ENCODE results near the gene PPFIA1.

The PPFIA1 gene

GRCh38 chr11:70241709-70242108, 28.8 kb upstream of the PPFIA1 start:
- Histone ChIP-seq H3K36me3 (replicated peaks; ENCODE audit: low read depth, low read length) (no peaks in the 10 kb centered on the region), H3K9me3 (ENCODE audit: insufficient read depth, low read length) (no peaks in the 10 kb centered on the region)

DNA sequence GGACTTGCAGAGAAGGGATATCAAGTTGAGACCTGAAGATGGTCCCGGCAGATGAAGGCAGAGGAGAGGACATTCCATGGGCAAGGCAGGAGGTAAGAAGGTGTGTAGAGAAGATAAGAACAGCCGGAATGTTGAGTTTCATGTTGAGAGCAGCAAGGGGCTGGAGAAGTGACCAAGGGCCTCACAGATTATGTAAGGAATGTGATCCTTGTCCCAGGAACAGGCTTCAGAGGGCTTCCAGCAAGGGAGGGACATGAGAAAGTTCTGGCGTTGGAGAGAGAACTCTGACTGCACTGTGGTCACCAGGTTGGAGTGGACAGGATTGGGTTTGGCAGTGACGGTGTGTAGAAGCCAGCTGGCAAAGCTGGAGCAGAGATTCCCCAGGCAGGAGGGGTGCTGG, 27.6 kb upstream of the PPFIA1 start:
- Histone ChIP-seq H3K9me3 (ENCODE audit: insufficient read depth, low read length) (no peaks in the 10 kb centered on the region), H2AFZ (ENCODE audit: low read depth, low read length) (no peak overlapping the region), H3K4me2 (ENCODE audit: low read length) (no peak overlapping the region), H3K9ac (ENCODE audit: low read length) (no peak overlapping the region), H3K27ac (ENCODE audit: low read length) (no peak overlapping the region), H3K4me1 (ENCODE audit: low read length) (no peaks in the 10 kb centered on the region), H3K79me2 (ENCODE audit: low read length) (no peaks in the 10 kb centered on the region), H3K36me3 (replicated peaks; ENCODE audit: low read depth, low read length) (no peaks in the 10 kb centered on the region), H3K27me3 (ENCODE audit: low read depth, low read length) (no peaks in the 10 kb centered on the region; the same call in 1 of the 2 replicates), H3K4me3 (ENCODE audit: low read length) (no peak overlapping the region), H4K20me1 (ENCODE audit: insufficient read depth, low read length) (no peaks in the 10 kb centered on the region)
- TF ChIP-seq, protein P1, sequence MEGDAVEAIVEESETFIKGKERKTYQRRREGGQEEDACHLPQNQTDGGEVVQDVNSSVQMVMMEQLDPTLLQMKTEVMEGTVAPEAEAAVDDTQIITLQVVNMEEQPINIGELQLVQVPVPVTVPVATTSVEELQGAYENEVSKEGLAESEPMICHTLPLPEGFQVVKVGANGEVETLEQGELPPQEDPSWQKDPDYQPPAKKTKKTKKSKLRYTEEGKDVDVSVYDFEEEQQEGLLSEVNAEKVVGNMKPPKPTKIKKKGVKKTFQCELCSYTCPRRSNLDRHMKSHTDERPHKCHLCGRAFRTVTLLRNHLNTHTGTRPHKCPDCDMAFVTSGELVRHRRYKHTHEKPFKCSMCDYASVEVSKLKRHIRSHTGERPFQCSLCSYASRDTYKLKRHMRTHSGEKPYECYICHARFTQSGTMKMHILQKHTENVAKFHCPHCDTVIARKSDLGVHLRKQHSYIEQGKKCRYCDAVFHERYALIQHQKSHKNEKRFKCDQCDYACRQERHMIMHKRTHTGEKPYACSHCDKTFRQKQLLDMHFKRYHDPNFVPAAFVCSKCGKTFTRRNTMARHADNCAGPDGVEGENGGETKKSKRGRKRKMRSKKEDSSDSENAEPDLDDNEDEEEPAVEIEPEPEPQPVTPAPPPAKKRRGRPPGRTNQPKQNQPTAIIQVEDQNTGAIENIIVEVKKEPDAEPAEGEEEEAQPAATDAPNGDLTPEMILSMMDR (IDR thresholded peaks at IDR 0.05; ENCODE audit: low read depth, low read length): no peak

More at GRCh38 chr11:70241709-70242108, 28.8 kb upstream of the PPFIA1 start:
- Histone ChIP-seq H3K27me3 (ENCODE audit: low read depth, low read length) (no peaks in the 10 kb centered on the region; the same call in 1 of the 2 replicates), H3K9ac (ENCODE audit: low read length) (no peak overlapping the region), H3K4me2 (ENCODE audit: low read length) (no peak overlapping the region), H3K4me1 (ENCODE audit: low read length) (no peaks in the 10 kb centered on the region), H3K4me3 (ENCODE audit: low read length) (no peak overlapping the region), H3K27ac (ENCODE audit: low read length) (no peak overlapping the region), H2AFZ (ENCODE audit: low read depth, low read length) (no peak overlapping the region), H3K79me2 (ENCODE audit: low read length) (no peaks in the 10 kb centered on the region), H4K20me1 (ENCODE audit: insufficient read depth, low read length) (no peaks in the 10 kb centered on the region)
- TF ChIP-seq EZH2phosphoT487 (IDR thresholded peaks at IDR 0.05; ENCODE audit: low read depth): no peak
- TF ChIP-seq, protein P1 (IDR thresholded peaks at IDR 0.05; ENCODE audit: low read depth, low read length): no peak

DNA sequence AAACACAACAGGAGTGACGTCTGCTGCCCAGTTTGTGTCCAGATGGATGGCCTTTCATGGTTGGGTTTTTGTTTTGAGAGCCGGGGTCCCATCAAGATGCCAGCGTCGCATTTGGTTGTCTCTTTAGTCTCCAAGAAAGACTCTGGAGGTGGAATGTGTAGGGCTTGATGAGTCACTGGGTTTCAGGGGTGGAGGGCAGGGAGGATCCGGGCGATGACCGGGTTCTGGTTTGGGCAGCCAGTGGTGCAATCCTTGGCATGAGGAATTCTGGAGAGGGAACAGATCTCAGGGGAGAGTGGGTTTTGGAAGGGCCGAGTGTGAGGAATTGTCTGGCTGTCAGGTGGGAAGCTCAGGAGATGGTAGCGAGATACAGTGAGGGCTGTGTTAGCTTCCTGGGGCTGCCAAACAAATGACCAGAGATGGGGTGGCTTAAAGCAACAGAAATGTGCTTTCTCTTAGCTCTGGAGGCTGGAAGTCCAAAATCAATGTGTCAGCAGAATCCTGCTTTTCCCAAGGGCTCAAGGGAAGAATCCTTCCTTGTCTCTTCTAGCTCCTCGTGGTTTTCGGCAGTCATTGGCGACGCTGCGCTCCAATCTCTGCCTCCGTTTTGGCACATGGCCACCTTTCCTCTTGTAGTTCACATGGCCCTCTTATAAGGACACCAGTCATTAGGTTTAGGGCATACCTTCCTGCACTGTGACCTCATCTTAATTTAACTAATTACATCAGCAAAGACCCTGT, 26.4 kb upstream of the PPFIA1 start:
- H3K4me2 ChIP-seq (ENCODE audit: low read length): no peak overlapping the region
- H3K27me3 ChIP-seq (ENCODE audit: low read depth, low read length): no peaks in the 10 kb centered on the region; the same call in 1 of the 2 replicates
- TF ChIP-seq, protein P1 (IDR thresholded peaks at IDR 0.05; ENCODE audit: low read depth, low read length): no peak
- no peak for TF ChIP-seq EZH2phosphoT487 (IDR thresholded peaks at IDR 0.05; ENCODE audit: low read depth)
- H3K4me3 ChIP-seq (ENCODE audit: low read length): no peak overlapping the region
- H3K36me3 ChIP-seq (replicated peaks; ENCODE audit: low read depth, low read length): no peaks in the 10 kb centered on the region
- no peaks in the 10 kb centered on the region for H3K79me2 ChIP-seq (ENCODE audit: low read length)
- no peaks in the 10 kb centered on the region for H3K4me1 ChIP-seq (ENCODE audit: low read length)
- H3K27ac ChIP-seq (ENCODE audit: low read length): no peak overlapping the region
- no peak overlapping the region for H3K9ac ChIP-seq (ENCODE audit: low read length)
- H4K20me1 ChIP-seq (ENCODE audit: insufficient read depth, low read length): no peaks in the 10 kb centered on the region
- no peak overlapping the region for H2AFZ ChIP-seq (ENCODE audit: low read depth, low read length)
- H3K9me3 ChIP-seq (ENCODE audit: insufficient read depth, low read length): no peaks in the 10 kb centered on the region

DNA sequence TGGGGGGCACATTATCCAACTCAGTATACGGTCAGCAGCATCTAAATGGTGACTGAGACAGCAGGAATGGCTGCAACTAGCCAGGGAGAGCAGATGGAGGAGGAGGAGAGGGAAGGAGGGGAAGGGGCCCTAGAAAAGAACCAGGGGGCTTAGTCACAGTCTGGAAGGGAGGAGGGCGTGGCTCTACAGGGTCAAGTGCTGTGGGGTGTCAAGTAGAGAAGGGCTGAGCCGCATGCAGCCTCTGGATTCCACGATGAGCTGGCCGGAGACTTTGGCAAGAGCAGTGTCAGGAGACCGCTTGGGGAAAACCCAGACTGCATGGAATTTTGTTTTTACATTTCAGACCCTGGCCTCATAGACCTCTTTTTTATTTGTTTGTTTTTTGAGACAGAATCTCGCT, 25.8 kb upstream of the PPFIA1 start:
- H2AFZ ChIP-seq (ENCODE audit: low read depth, low read length): no peak overlapping the region
- no peaks in the 10 kb centered on the region; the same call in 1 of the 2 replicates for H3K27me3 ChIP-seq (ENCODE audit: low read depth, low read length)
- no peak overlapping the region for H3K9ac ChIP-seq (ENCODE audit: low read length)

More for the DNA sequence above, 25.8 kb upstream of the PPFIA1 start:
- Histone ChIP-seq H3K4me1 (ENCODE audit: low read length) (no peaks in the 10 kb centered on the region), H3K4me3 (ENCODE audit: low read length) (no peak overlapping the region), H3K9me3 (ENCODE audit: insufficient read depth, low read length) (no peaks in the 10 kb centered on the region), H3K27ac (ENCODE audit: low read length) (no peak overlapping the region), H3K36me3 (replicated peaks; ENCODE audit: low read depth, low read length) (no peaks in the 10 kb centered on the region), H3K79me2 (ENCODE audit: low read length) (no peaks in the 10 kb centered on the region), H4K20me1 (ENCODE audit: insufficient read depth, low read length) (no peaks in the 10 kb centered on the region), H3K4me2 (ENCODE audit: low read length) (no peak overlapping the region)
- no peak for TF ChIP-seq EZH2phosphoT487 (IDR thresholded peaks at IDR 0.05; ENCODE audit: low read depth)
- TF ChIP-seq, protein P1 (IDR thresholded peaks at IDR 0.05; ENCODE audit: low read depth, low read length): no peak
